ENCODE results near the gene ESPNL. TPM values are rescaled to one million over a fixed set of nuclear protein-coding genes. Genes with fewer than 3 reads are reported as not detected.

ESPNL gene
- total and polyA plus RNA-seq, 9 of the 15 experiments (the other 6 are each of a cell fraction or from before 2014, with no cell fraction given), result 0.03 to 0.09 (median 0.05) TPM; not detected in 3

- H3K9ac ChIP-seq (ENCODE audit: insufficient read depth in 1 of 2, low read depth in 2 of 2, low read length in 2 of 2), result peak overlapping the region; percentile 85 to 92
- intact Hi-C loops (cut with micrococcal nuclease), result no loop called here
- TF ChIP-seq TSC22D4 (tag; IDR thresholded peaks at IDR 0.05) (no peak), E2F3 (CRISPR knock-in tag; IDR thresholded peaks at IDR 0.05) (no peak), ID3 (CRISPR knock-in tag; IDR thresholded peaks at IDR 0.05) (no peak), ID3 (tag; IDR thresholded peaks at IDR 0.05) (no peak), GTF2F1 (IDR thresholded peaks at IDR 0.05; ENCODE audit: low read depth, low read length) (no peak), SAFB (IDR thresholded peaks at IDR 0.05; ENCODE audit: borderline replicate concordance, low read depth, low read length) (no peak), MCM2 (IDR thresholded peaks at IDR 0.05; ENCODE audit: low read depth) (no peak), SIN3A (IDR thresholded peaks at IDR 0.05; ENCODE audit: borderline replicate concordance in 2 of 2, control insufficient read depth in 1 of 2, low read depth in 2 of 2, low read length in 2 of 2) (peak; percentile 17 to 71; a peak in 1 of 4 replicates), FOXK1 (CRISPR knock-in tag; IDR thresholded peaks at IDR 0.05; ENCODE audit: borderline replicate concordance) (no peak), EP400 (IDR thresholded peaks at IDR 0.05) (peak; percentile 66; the same call in 1 of the 2 replicates), ZEB2 (IDR thresholded peaks at IDR 0.05) (no peak), IRF2 (CRISPR knock-in tag; IDR thresholded peaks at IDR 0.05) (no peak), HMGN3 (IDR thresholded peaks at IDR 0.05; ENCODE audit: borderline replicate concordance, extremely low read depth, insufficient read length, low read depth, low read length) (no peak), BHLHE40 (IDR thresholded peaks at IDR 0.05; ENCODE audit: low read length) (no peak), SOX6 (IDR thresholded peaks at IDR 0.05) (no peak), NFIX (CRISPR knock-in tag; IDR thresholded peaks at IDR 0.05; ENCODE audit: low read depth) (no peak), HMBOX1 (IDR thresholded peaks at IDR 0.05) (0 out of 2 replicates have a peak, but pooled peaks have one; percentile 15), ZNF24 (IDR thresholded peaks at IDR 0.05) (no peak), ZNF146 (CRISPR knock-in tag; IDR thresholded peaks at IDR 0.05; ENCODE audit: unreplicated experiment) (no peak), THRB (CRISPR knock-in tag; conservative IDR thresholded peaks at IDR 0.05) (no peak), KDM4B (IDR thresholded peaks at IDR 0.05; ENCODE audit: borderline replicate concordance in 2 of 2, low read depth in 1 of 2) (no peak)
Measured at GRCh38 chr2:238061315-238062202, 38.6 kb upstream of the ESPNL start.

More at GRCh38 chr2:238061315-238062202, 38.6 kb upstream of the ESPNL start:
- Histone ChIP-seq H3K79me2 (ENCODE audit: control insufficient read depth, insufficient read depth, low read length) (peaks cover 40% of the 10 kb centered on the region), H3K9me1 (ENCODE audit: control insufficient read depth, insufficient read depth, low read length) (no peaks in the 10 kb centered on the region), H3K4me2 (ENCODE audit: insufficient read depth, low read length) (peak overlapping the region; percentile 80), H2AFZ (ENCODE audit: low read depth, low read length) (peak overlapping the region; percentile 83), H3K9me3 (replicated peaks; ENCODE audit: control insufficient read depth, insufficient read depth, low read depth, low read length) (no peaks in the 10 kb centered on the region), H3K4me1 (replicated peaks in 1 of 2; ENCODE audit: control insufficient read depth in 2 of 2, insufficient read depth in 2 of 2, low read length in 2 of 2) (peaks cover 4 to 9% of the 10 kb centered on the region in 2 experiments; a peak in 4 of 5 replicates), H4K20me1 (replicated peaks; ENCODE audit: control insufficient read depth, insufficient read depth, low read length) (no peaks in the 10 kb centered on the region), H3K27ac (ENCODE audit: extremely low read depth, low read depth, low read length) (peak overlapping the region; percentile 75), H3K27me3 (ENCODE audit: control insufficient read depth in 2 of 2, insufficient read depth in 2 of 2, low read length in 2 of 2) (no peaks in the 10 kb centered on the region), H3K4me3 (peak overlapping the region; percentile 74), H3K36me3 (ENCODE audit: control insufficient read depth, insufficient read depth, low read length) (peaks cover 30% of the 10 kb centered on the region)
- WGBS (ENCODE audit: insufficient coverage, low coverage, missing lambda C conversion rate), result 0% methylated on average over 22 of the region's 29 CpGs
- in situ Hi-C loops (cut with MboI), result no loop called here
- FAIRE-seq (peak; percentile 37), DNase-seq (ENCODE audit: extremely low read depth in 1 of 4, low spot score in 3 of 4) (peak; percentile 20 to 51 (median 29)), ATAC-seq (peak; percentile 27)
- BruUV-seq (replicated peaks), result TSS peak; percentile 55
- ChIA-PET CTCF (ENCODE audit: low intra/inter-chr PET ratio) (no interaction called here), POLR2A (interaction anchor here (0.7 to 1.1 kb wide), 5 partner anchors 14 to 148 kb away, joined by 3 read pairs; no protein-coding TSS in a partner anchor)
